ENCODE results near the gene SIL1. TPM values are rescaled to one million over a fixed set of nuclear protein-coding genes. Genes with fewer than 3 reads are reported as not detected.

SIL1 gene
- total RNA-seq, 1 donor from 2014 or later, result 39.3 TPM

DNA sequence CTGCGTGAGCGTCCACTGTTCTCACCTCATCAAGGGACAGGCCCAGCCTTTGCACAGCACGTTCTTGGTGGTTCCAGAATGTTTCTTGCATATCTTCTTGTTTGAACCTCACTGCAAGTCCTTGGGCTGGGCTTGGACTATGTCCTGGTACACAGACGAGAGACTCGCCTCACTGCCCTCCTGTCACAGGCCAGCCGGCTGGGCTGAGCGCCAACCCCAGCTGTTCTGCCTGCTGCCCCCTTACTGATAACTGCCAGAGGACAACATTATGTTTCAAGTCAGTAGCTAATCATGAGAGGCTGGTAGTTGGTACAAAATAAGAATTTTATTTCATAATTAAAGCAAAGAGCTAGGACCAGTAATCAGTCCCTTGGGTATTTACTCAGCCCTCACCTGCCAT lies 270.2 kb downstream of the SIL1 start:
- peak; percentile 82 for DNase-seq
- Histone ChIP-seq H3K4me3 (no peak overlapping the region), H3K36me3 (peaks cover 80% of the 10 kb centered on the region), H3K9me3 (replicated peaks) (no peaks in the 10 kb centered on the region), H3K27ac (replicated peaks) (peak overlapping the region; percentile 86), H3K4me1 (peaks cover 42% of the 10 kb centered on the region), H3K27me3 (ENCODE audit: low read depth) (no peaks in the 10 kb centered on the region)
- TF ChIP-seq, protein P1, sequence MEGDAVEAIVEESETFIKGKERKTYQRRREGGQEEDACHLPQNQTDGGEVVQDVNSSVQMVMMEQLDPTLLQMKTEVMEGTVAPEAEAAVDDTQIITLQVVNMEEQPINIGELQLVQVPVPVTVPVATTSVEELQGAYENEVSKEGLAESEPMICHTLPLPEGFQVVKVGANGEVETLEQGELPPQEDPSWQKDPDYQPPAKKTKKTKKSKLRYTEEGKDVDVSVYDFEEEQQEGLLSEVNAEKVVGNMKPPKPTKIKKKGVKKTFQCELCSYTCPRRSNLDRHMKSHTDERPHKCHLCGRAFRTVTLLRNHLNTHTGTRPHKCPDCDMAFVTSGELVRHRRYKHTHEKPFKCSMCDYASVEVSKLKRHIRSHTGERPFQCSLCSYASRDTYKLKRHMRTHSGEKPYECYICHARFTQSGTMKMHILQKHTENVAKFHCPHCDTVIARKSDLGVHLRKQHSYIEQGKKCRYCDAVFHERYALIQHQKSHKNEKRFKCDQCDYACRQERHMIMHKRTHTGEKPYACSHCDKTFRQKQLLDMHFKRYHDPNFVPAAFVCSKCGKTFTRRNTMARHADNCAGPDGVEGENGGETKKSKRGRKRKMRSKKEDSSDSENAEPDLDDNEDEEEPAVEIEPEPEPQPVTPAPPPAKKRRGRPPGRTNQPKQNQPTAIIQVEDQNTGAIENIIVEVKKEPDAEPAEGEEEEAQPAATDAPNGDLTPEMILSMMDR (IDR thresholded peaks at IDR 0.05; ENCODE audit: borderline replicate concordance), result no peak
- intact Hi-C loops (cut with micrococcal nuclease), result no loop called here

DNA sequence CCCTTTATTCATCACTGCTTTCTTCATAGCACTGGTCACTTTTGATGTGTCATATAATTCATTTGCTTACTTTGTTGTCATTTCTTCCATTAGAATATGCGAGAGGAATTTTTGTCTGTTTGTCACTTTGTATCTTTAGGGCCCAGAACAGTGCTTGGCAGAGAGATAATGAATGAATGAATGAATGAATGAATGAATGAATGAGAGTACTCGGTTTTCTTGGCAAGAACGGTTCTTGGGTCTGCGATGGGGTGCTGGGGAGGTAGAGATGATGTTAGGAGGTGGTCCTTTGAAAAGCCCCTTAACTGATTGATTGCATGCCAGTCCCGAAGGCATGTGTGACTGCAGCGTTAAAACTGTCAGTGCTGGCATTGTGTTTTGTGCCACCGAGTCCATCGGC lies 270.6 kb downstream of the SIL1 start:
- no peak for DNase-seq
- Histone ChIP-seq H3K4me1 (peaks cover 46% of the 10 kb centered on the region), H3K27me3 (ENCODE audit: low read depth) (no peaks in the 10 kb centered on the region), H3K9me3 (replicated peaks) (no peaks in the 10 kb centered on the region), H3K27ac (replicated peaks) (peak overlapping the region; percentile 86), H3K4me3 (no peak overlapping the region), H3K36me3 (peaks cover 76% of the 10 kb centered on the region)
- TF ChIP-seq, protein P1 (IDR thresholded peaks at IDR 0.05; ENCODE audit: borderline replicate concordance), result no peak
- intact Hi-C loops (cut with micrococcal nuclease), result no loop called here

DNA sequence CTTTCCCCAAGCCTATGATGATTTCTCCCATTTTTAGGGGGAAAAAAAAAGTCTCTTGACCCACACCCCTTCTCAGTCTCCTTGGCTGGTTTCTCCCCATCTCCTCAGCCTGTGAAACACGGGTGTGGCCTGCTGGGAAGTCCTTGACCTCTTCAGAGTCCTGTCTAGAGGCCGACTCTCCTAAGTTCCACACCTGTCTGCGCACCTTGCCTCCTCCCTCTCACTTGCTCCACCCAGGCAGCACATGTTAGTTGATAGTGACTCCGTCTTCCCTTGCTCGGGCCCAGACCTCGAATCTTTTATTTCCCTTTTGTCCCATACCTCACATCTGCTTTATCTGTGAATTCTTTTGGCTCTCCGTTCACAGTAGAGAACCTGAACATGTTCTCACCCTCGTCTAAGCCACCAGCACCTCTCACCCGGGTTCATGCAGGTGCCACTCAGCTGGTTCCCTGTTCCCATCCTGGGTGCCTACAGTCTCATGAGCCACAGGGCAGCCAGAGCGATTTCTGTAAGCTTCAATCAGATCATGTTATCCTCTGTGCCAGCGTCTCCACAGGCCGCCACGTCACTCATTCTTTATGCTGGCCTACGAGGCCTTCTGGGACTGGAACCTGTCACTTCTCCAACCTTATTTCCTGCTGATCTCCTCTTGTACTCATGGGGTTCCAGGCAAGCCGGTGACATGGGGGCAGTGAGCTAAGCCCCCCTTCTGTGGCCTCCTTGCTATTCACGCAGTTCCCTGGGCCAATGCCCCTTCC lies 271.3 kb downstream of the SIL1 start:
- Histone ChIP-seq H3K4me1 (peaks cover 49% of the 10 kb centered on the region), H3K27me3 (ENCODE audit: low read depth) (no peaks in the 10 kb centered on the region), H3K4me3 (no peak overlapping the region), H3K27ac (replicated peaks) (peak overlapping the region; percentile 86), H3K36me3 (peaks cover 69% of the 10 kb centered on the region), H3K9me3 (replicated peaks) (no peaks in the 10 kb centered on the region)
- DNase-seq, result no peak
- intact Hi-C loops (cut with micrococcal nuclease), result no loop called here
- TF ChIP-seq, protein P1 (IDR thresholded peaks at IDR 0.05; ENCODE audit: borderline replicate concordance), result no peak

GRCh38 chr5:138926257-138926656 lies 271.9 kb downstream of the SIL1 start:
- no peak for DNase-seq
- Histone ChIP-seq H3K4me3 (no peak overlapping the region), H3K36me3 (peaks cover 63% of the 10 kb centered on the region), H3K9me3 (replicated peaks) (no peaks in the 10 kb centered on the region), H3K4me1 (peaks cover 49% of the 10 kb centered on the region), H3K27ac (replicated peaks) (peak overlapping the region; percentile 86), H3K27me3 (ENCODE audit: low read depth) (no peaks in the 10 kb centered on the region)
- TF ChIP-seq, protein P1 (IDR thresholded peaks at IDR 0.05; ENCODE audit: borderline replicate concordance), result no peak
- intact Hi-C loops (cut with micrococcal nuclease), result no loop called here

- DNase-seq, result no peak
- TF ChIP-seq, protein P1 (IDR thresholded peaks at IDR 0.05; ENCODE audit: borderline replicate concordance), result no peak
- Histone ChIP-seq H3K4me3 (no peak overlapping the region), H3K27me3 (ENCODE audit: low read depth) (no peaks in the 10 kb centered on the region), H3K36me3 (peaks cover 57% of the 10 kb centered on the region), H3K4me1 (peaks cover 49% of the 10 kb centered on the region), H3K27ac (replicated peaks) (no peak overlapping the region), H3K9me3 (replicated peaks) (no peaks in the 10 kb centered on the region)
- intact Hi-C loops (cut with micrococcal nuclease), result no loop called here
These were observed 273.0 kb downstream of the SIL1 start for GRCh38 chr5:138925090-138925635.
